ENCODE results near the gene TCHP.
"Not testable (repeated sequence)": the region's sequence is repeated elsewhere in the genome, so short reads cannot be mapped to it uniquely, and the experiment has no call there.

The TCHP gene

GRCh38 chr12:109899783-109900751 is at the start of gene TCHP:
Gene TCHP (plus strand): TSS chr12:109900274. CDS start chr12:109903027, 2,753 bp downstream.
- DNase-seq: peak; percentile 74

DNA sequence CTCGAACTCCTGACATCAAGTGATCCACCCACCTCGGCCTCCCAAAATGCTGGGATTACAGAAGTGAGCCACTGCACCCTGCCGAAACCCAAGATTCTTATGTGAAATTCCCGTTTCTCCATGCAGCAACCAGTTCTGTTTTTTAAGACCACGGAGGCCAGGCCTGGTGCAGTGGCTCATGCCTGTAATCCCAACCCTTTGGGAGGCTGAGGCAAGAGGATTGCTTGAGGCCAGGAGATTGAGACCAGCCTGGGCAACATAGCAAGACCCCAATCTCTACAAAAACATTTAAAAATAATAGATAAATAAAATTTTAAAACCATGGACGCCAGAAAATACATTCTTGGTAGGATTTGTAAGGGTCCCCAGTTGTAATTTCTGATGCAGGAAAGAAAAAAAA is 49.6 kb upstream of the TCHP start:
- DNase-seq: not testable (repeated sequence)

- no peak for DNase-seq
These were observed 44.7 kb upstream of the TCHP start for GRCh38 chr12:109855377-109855776.

GRCh38 chr12:109857715-109858114 is 42.4 kb upstream of the TCHP start:
- no peak for DNase-seq

DNA sequence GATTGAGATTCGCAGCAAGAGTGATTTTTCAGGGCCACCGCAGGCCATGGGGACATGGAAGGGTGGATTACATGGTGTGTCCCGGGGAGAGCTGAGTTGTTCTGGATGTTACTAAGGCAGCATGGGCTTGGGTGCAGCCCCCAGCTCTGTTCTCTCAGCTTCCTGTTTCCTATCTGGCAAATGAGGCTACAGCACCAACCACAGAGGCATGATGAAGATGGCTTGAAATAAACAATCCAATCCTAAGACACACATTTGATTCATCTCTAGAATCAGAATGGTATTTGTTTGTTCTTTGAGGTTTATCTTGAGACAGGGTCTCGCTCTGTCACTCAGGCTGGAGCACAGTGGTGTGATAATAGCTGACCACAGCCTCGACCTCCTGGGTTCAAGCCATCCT is 41.3 kb upstream of the TCHP start:
- no peak for DNase-seq

DNA sequence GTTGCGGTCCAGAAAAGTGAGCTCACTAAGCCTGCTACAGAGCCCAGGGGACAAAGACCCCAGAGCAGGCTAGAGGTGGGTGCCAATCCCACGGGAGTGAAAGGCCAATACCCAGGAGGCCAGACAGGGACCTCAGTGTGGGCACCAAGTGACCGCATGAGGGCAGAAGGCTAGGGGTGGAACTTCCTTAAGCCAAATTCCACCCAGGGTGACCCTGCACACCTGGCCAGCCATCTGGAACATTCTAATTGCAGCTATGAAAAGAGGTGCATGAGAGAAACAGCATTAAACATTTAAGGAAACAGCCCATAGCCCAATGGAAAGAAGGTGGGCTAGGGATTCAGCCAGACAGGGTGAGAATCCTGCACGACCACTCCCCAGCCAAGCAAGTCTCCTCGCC is 39.1 kb upstream of the TCHP start:
- no peak for DNase-seq

DNA sequence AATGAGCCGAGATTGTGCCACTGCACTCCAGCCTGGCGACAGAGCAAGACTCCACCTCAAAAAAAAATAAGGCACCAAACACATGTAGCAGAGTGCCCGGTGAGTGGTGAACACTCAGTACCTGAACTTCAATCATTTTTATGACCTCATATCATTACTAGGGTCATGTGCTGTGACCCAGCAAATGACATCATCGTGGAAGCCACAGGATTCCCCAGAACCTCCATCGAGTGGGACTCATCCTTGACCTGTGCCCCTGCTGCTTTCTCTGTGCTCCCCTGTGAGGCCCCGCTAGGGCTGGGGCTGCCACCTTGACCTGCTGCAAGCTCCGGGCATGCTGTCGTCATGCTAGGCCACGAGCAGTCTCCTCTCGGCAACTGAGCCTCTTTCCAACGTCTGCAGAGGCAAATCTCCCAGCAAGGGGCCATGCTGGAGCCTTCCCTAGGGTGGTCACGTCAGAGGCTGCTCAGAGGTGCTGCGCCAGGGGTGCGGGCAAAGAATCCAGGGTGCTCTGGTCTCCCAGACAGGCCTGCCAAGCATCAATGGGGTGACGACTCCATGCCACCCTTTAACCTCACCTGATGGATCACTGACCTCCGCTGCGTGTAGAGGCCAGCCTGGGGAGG is 38.3 kb upstream of the TCHP start:
- DNase-seq: no peak

GRCh38 chr12:109862491-109862890 is 37.6 kb upstream of the TCHP start:
- not testable (repeated sequence) for DNase-seq

DNA sequence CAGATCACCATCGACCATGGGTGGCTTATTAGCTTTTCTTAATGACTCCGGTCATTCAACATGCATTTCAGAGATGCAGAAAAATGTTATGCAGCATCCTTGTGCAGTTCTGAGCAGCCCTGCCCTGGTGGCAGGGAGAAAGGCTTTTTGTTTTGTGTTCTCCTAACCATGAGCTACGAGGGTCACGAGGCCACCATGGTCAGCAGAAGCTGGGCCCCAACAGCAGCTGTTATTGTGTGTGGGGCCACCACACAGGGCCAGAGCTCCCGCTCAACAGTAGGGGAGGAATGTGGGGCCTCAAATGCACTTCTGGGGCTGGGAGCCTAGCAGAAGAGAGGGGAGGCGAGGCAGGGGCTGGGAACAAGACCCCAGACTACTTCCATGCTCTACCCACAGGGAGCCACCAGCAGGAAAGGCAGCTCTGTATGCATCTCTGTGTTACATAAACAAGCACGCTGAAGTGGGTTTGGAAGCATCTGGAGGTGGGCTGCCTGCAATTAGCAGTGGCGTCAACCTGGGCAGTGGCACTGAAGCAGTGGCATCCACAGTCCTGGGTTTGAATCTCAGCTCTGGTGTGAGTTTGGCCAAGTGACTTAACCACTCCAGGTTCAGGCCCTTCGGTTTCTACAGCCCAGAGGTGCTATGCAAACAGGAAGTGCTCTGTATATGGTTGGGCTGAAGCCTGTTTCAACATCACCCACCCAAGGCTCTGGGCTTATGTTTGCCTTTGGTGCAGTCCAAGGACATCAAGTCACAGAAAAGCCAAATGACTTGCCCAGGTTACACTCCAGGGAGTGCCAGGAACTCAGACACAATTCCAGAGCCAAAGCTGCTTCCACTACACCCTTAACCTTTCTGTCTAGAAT is 36.0 kb upstream of the TCHP start:
- DNase-seq: no peak

GRCh38 chr12:109864916-109865315 is 35.2 kb upstream of the TCHP start:
- DNase-seq: no peak

- DNase-seq: no peak
These were observed 31.7 kb upstream of the TCHP start for GRCh38 chr12:109868182-109869051.

DNA sequence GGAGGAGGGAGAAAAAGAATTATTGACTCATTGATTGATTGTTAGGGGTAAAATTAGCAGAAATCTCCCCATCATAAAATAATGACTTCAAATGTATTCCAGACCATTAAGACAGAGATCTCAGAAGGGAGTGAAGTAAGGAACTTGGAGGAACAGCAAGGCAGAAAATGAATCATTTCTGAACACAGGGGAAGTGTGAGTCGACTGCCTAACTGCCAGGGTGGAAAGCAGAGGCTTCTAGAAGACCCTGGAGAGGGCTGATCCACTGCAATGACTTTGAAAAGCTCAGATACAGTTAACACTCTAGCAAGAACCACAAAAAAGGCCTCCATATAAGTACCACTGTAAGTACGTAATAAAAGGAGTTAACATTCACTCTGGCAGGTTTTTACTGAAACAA is 29.4 kb upstream of the TCHP start:
- no peak for DNase-seq

GRCh38 chr12:109871668-109872314 is 28.3 kb upstream of the TCHP start:
- DNase-seq: no peak

- DNase-seq: no peak
These were observed 26.4 kb upstream of the TCHP start for GRCh38 chr12:109873653-109874052.

DNA sequence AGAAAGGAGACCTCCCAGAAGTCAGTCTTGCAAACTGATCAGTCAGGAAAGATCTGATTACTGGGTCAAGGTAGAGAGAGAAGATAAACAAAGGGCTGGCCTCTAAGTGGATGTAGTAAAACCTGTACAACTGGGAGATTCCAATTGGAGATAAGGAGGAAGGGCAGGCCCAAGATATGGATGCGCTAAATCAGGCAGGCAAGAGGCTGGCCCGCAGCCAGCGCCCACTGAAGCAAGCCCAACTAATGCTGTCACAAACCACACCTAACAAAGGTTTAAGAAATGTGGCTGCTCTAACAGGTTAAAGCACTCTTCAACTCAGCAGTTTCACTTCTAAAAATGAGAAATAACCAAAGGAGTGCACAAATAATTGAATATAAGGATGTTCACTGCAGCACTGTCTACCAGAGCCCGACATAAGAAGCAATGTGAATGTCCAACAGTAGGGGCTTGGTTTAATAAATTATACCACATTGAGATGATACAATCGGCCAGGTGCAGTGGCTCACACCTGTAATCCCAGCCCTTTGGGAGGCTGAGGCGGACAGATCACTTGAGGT is 24.4 kb upstream of the TCHP start:
- no peak for DNase-seq

DNA sequence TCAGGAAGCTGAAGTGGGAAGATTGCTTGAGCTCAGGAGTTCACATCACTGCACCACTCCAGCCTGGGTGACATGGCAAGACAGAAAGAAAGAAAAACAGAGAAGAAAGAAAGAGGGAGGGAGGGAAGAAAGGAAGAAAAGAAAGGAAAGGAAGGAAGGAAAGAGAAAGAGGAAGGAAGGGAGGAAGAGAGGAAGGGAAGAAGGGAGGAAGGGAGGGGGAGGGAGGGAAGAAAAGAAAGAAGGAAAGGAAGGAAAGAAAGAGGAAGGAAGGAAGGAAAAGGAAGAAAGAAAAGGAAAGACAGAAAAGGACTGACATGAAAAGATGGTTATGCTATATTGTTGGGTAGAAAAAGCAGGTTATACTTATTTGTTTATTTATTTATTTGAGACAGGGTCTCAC is 23.7 kb upstream of the TCHP start:
- DNase-seq: no peak

DNA sequence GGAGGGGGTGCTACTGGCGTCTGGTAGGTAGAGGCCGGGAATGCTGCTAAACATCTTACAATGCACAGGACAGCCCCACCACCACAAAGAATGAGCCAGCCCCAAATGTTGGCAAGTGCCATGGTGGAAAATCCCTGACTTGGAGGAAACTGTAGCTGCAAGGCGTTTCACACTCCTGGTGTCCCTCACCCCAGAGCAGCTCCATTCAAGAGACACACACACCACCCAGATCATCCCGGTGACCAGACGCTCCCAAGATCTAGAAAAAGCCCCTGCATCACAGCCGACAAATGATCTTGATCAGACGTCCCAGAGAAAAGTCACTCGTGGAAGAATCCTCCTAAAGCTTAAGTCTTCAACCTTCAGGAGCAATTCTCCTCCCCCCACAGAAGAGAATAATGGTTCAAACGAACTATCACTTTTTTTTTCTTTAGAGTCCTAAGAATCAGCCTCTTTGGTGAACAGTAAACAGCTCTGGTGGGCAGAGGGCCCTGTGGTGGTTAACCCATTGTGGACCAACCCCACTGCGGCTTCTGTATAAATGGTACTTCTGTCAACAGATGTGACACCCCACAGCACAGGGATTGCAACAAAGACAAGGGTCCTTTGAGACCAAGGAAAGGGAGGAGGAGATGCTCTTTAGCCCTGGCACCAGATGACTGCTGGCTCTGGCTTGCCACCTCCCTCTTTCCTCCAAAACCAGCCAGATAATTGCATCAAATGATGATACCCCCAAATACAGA is 22.4 kb upstream of the TCHP start:
- no peak for DNase-seq

DNA sequence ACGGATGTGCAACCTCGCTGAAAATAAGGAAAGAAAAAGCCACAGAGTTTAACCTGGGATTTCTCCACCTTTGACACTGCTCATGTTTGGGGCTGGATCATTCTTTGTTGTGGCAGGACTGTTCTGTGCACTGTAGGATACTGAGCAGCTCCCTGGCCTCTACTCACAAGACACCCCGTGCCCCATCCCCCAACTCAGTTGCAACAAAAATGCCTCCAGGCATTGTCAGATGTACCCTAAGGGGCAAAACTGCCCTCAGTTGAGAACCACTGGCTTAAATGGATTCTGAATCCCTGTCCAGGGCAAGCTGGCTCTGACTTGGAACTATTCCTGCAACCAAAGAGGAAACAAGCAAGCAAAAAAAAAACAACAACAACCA is 21.8 kb upstream of the TCHP start:
- no peak for DNase-seq

DNA sequence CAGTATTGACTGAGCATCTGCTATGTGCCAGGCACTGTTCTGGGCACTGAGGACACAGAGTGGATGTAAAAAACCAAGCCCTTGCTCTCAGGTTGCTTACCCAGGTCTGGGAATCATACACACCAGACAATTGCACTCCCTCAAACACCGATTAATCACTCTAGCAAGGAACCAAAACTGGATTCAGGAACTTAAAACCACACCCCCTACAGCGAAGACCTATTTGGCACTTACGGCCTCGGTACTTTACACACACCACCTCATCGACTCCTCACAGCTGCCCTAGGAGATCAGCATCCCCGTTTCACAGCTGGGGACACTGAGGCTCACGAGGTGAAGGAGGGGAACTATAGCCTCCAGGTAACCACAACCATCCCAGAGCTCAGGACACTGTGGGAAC is 21.3 kb upstream of the TCHP start:
- no peak for DNase-seq

- DNase-seq: no peak
These were observed 20.6 kb upstream of the TCHP start for GRCh38 chr12:109879351-109880042.

Measured in CD4-positive, alpha-beta T cell treated with Interferon gamma for 1 hour (primary cell).